HG03103 (cell line): ENCODE data around the gene GSTA4.

Experiments
- ATAC-seq: cut with Tn5 transposase; IDR thresholded peaks from one replicate; pipeline ENCODE4 v1.9.1; 2021; ENCODE audit warnings: low read depth; ENCODE audit not compliant: unreplicated experiment

GSTA4 gene

DNA sequence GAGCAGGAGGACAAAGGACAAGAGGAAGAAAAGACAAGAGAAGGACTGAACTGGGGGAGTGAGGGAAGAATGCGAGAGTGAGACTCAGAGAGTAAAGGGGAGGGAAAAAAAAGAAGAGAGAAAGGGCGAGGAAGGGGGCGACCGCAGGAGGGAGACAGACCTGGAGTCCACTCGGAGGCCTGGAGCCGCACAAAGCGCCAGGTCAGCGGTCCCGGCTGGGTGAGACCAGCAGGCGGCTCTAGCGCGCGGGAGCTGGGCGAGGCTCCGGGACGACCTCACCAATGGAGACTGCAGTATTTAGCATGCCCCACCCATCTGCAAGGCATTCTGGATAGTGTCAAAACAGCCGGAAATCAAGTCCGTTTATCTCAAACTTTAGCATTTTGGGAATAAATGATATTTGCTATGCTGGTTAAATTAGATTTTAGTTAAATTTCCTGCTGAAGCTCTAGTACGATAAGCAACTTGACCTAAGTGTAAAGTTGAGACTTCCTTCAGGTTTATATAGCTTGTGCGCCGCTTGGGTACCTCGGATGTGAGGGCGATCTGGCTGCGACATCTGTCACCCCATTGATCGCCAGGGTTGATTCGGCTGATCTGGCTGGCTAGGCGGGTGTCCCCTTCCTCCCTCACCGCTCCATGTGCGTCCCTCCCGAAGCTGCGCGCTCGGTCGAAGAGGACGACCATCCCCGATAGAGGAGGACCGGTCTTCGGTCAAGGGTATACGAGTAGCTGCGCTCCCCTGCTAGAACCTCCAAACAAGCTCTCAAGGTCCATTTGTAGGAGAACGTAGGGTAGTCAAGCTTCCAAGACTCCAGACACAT is at the start of gene GSTA4:
GSTA4 (minus strand) TSS at position 196 of the 824 bp plus-strand sequence. CDS start 1,041 bp downstream, outside the sequence.
- peak; percentile 97 for ATAC-seq

DNA sequence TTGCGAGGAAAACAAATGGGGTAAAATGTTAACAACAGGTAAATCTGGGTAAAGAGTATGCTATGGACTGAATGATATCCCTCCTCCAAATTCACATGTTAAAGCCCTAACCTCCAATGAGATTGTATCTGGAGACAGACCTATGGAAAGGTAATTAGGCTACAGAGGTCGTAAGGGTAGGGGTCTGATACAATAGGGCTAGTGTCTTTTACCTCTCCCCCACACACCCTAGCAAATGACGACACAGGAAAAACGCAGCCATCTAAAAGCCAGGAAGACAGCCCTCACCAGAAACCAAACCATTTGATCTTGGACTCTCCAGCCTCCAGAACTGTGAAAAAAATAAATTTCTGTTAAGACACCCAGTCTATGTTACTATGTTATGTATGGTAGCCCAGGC is 49.5 kb upstream of the GSTA4 start:
- ATAC-seq = no peak

DNA sequence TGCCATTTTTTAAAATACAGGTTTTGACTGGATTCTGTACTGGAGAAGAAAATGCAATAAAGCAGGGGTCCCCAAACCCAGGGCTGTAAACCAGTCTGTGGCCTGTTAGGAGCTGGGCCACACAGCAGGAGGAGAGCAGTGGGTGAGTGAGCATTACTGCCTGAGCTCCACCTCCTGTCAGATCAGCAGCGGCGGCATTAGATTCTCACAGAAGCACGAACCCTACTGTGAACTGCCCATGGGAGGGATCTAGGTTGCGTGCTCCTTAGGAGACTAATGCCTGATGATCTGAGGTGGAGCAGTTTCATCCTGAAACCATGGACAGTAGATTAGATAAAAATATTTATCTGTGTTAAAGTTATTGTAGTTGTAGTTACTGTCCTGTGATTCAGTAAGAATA is 49.0 kb upstream of the GSTA4 start:
- ATAC-seq = no peak

GRCh38 chr6:53043581-53043980 is 48.5 kb upstream of the GSTA4 start:
- no peak for ATAC-seq

- ATAC-seq = no peak
Observed at GRCh38 chr6:53042112-53042511, 47.0 kb upstream of the GSTA4 start.

- no peak for ATAC-seq
Observed at GRCh38 chr6:53041356-53041755, 46.3 kb upstream of the GSTA4 start.

DNA sequence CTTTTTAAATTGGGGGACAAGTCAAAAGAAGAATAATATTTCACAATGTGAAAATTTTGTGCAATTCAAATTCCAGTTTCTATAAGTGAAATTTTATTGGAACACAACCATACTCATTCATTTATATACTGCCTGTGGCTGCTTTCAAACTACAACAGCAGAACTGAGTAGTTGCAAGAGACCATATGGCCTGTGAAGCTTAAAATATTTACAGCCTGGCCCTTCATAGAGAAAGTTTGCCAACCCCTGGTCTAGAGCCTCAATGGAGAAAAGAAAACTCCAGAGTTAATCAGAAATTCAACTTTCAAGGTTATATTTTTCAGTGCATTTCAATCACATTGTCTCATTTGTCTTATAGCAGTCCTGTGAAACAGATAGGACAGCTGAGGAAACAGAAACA is 43.5 kb upstream of the GSTA4 start:
- ATAC-seq = no peak

DNA sequence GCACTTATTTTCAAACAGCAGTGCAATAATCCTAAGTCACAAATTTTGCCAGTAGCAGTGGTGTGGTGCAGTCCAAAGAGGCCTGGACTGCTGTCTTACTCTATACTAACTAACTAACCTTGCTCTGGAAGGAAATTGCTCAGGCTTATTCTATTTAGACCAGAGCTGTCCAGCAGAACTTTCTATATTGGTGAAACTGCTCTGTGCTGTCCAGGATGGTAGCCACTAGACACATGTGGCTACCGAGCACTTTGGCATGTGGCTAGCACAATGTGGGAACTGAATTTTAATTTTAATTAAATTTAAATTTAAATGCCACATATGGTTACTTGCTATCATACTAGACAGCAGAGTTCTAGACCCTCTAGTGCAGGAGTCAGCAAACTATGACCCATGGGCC is 43.1 kb upstream of the GSTA4 start:
- no peak for ATAC-seq

- no peak for ATAC-seq
Observed at GRCh38 chr6:53035549-53036213, 40.6 kb upstream of the GSTA4 start.

DNA sequence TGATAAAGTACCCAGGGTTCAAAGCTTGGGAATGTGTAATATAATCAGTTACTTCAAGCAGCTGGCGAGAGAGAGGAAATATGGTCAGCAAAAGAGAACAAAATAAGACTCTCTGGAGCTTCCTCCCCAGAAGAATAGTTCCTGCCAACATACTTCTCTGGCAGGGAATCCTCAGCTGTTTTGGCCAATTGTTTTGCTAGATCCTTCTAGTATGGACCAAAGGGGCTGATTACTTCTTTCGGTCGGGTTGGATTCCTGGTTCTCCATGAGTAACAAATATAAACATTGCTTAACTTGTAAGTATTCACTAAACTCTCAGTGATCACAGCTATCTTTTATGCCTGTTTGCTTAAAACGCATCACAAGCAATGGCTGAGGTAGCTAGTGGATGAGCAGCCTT is 38.7 kb upstream of the GSTA4 start:
- ATAC-seq = no peak

DNA sequence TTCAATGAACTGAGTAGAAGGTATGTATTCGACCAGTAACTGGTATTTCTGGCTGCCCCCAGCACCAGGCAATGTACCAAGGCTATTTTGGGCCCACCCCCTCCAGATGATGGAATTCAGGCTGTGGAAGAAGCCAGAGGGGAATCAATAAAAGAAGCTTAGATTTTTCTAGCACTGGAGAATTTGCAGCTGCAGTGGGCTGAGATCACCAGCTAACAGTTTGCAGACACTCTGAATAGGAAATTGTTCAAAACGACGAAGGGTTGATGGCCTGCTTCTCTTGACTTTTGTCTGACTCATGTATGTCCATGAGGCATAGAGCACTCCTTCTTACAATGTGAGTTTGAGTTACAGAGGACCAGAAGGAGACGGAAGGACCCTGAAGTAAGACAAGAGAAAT is 37.8 kb upstream of the GSTA4 start:
- no peak for ATAC-seq

DNA sequence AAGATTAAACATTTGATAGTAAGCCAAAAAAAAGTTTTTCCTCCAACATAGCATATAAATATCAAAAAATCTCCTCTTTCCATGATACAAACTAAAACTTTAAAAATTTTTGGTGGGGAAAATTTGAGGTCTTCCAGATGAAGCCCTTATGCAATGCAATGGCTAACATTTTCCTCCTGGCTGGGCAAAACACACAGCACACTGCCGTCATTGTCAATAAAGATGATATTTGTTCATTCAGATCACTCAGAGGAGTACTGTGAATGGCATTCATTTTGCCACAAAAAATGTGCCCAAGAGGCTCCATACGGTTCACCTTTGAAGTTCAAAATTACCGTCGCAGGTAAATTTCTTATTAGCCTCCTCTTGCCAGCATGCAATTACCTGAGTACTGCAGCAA is 36.2 kb upstream of the GSTA4 start:
- no peak for ATAC-seq

DNA sequence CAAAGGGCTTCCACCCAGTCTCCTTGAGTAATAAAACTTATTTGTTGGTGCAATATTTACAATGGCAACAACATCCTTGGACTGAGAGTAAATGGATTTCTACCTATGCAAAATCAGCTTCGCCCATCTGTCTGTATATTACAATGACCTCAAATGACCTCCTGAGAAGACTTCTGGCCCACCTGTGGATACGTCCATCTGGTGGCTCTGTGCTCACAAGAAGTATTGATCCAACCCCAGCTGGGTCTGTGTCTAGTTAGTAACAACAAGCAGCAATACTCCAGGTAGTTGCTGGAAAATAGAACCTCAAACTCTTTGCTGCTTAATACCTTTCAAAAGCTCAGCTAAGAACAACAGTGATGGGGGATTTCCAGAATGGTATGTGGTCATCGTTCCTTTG is 34.7 kb upstream of the GSTA4 start:
- no peak for ATAC-seq

- no peak for ATAC-seq
Observed at GRCh38 chr6:53029257-53029656, 34.2 kb upstream of the GSTA4 start.

DNA sequence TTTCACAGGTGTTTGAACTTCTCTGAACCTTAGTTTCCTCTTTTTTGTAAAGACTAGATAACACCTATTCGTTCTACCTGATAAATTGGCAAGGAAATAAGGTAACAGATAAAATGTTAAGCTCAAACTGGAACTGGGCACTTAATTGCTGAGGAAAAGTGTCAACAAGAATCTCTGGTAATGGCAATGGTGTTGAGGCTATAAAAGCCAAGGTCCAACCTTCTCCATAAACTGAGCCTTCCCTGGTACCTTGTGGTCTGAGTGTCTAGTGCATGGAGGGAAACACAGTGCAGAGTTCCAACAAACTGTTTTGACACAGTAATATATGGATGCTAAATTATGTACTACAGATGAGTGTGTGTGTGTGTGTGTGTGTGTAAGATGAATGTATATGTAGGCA is 33.4 kb upstream of the GSTA4 start:
- ATAC-seq = no peak

DNA sequence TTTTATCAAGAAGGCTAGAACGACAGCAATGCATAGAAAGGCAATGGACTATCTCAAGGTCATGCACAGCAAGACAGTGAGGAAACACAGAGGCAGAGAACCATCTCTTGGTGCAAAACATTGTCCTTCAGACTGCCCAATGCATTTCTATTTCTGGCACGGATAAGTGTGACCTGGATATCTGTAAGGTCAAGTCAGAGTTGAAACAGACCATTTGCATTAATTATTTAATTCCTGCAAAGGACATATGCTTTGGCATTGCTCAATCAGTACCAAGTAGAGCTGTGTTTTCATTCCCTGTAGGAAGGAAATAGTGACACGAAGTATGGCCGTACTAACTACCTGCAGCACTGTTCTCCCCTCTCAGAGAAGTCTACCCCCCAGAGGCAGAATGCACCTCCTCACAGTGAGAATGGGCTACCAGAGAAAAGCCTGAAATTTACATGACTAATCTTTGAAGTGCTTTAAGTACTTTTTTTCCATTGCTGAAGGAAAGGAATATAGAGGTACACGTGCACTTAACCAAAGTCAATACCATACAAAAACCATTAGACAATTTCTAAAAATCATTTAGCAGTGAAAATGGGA is 32.1 kb upstream of the GSTA4 start:
- no peak for ATAC-seq

DNA sequence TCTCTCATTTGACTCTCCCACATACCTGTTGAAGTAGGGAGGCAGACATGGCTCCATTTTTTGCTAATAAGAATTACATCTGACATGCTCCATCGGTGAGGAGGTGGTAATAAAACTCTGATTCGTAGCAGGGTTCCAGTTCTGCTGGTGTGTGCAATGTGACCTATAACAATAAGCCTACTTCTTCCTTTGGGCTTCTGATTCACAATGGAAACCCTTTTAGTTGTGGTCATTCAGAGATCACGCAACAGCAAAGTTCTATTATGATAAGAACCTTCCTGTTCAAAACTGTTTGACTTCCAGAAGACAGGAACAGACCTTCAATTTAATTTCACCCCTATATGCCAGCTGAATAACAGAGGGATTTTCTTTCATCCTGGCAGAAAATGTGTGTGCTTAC is 31.4 kb upstream of the GSTA4 start:
- ATAC-seq = no peak

- ATAC-seq = no peak
Observed at GRCh38 chr6:53023323-53023722, 28.2 kb upstream of the GSTA4 start.

DNA sequence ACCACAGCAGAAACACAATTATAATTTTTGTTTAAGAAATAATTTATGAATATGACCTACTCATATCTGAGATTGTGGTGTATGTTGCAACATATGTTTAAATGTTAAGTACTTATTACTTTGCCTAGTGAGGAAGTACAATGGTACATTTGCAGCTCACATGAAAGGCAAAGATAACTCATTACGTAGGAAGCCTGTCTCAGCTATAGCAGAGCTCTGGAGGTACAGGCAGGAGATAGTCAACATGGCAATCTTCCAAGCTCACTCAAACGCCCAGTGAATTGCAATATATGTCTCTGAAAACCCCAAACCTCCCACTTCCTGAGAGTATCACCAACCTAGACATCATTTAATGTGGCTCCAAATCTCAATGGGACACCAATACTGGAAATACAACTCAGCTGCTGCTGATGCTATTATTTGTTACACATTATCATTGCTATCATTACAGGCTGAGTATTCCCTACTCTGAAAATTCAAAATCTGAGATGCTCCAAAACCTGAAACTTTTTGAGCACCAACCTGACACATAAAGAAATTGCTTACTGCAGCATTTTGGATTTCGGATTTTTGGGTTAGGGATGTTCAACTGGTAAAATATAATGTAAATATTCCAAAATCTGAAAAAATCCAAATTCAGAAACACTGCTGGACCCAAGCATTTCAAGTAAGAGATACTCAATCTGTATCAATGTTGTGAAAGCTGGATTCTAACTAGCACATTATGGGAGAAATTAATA is 25.1 kb upstream of the GSTA4 start:
- no peak for ATAC-seq

DNA sequence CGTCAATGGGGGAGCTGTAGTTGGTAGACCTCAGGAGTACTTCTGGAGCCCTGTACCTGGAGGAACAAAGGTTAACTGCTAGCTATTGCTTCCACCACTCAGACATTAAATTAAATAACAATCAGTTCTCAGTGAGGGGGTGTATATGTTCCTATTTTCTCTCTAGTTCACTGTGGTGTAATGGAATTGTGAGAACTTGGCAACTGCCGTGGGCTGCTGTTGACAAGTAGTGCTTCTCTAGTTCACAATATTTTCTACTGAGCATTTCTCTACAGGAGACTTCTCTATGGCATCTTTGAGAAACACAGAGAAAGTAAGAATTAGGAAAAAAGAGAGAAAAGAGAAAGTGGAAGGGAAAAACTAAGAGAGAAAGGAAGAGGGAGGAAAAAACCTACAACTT is 23.4 kb upstream of the GSTA4 start:
- ATAC-seq = no peak

DNA sequence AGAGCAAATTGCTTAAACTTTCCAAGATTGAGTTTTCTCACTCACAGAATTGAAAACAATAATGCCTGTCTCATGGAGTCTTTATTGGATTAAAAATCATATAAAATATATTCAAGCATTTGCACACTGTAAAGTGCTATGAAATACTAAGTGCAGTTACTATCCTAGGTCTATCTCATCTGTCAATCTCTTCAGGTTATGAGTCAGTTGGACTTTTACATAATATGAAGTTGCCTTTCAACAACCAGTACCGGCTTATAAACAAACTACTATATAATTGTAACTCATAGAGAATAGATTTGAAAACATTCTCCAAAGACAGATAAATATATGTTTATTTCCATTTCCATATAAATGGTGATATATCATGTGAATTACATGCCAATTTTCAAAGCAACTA is 20.4 kb upstream of the GSTA4 start:
- no peak for ATAC-seq
